Sigmoid colon (tissue), 7 donors: ENCODE results near the gene LOXHD1. TPM values are rescaled to one million over a fixed set of nuclear protein-coding genes. Genes with fewer than 3 reads are reported as not detected.

Experiments
- DNase-seq: peaks from one replicate; pipeline ENCODE4 v3.0.0-alpha.2; 2019
- H3K27ac ChIP-seq, 4 donors: fragments of 200-600 bp; sonication (generic); one replicate each; pipeline ENCODE4 v1.5.1; 2016 to 2019; ENCODE audit warnings: mild to moderate bottlenecking in 1 of 4
- H3K27me3 ChIP-seq, 3 donors: fragments of 200-600 bp; sonication (generic); one replicate each; pipeline ENCODE4 v1.5.1; 2019; ENCODE audit warnings: mild to moderate bottlenecking in 1 of 3
- H3K36me3 ChIP-seq, 4 donors: fragments of 200-600 bp; sonication (generic); one replicate each; pipeline ENCODE4 v1.5.1; 2016 to 2019
- H3K4me1 ChIP-seq, 4 donors: fragments of 200-600 bp; sonication (generic); one replicate each; pipeline ENCODE4 v1.5.1; 2017 to 2019
- H3K4me3 ChIP-seq, 4 donors: fragments of 200-600 bp; sonication (generic); one replicate each; pipeline ENCODE4 v1.5.1; 2017 to 2019; ENCODE audit warnings: mild to moderate bottlenecking in 2 of 4, moderate library complexity in 1 of 4
- H3K9me3 ChIP-seq, 4 donors: fragments of 200-600 bp in 3 of 4; sonication (generic) in 3 of 4; one replicate each; pipeline versions ENCODE4 v1.5.1 to v1.6.1; 2013 to 2019
- EP300 ChIP-seq, 4 donors: sonication (generic); formaldehyde crosslinking; IDR thresholded peaks; one replicate each; pipeline ENCODE4 v1.6.1; 2017; ENCODE audit warnings: antibody characterized with exemption in 4 of 4
- POLR2A ChIP-seq, 2 donors: fragments of 450-650 bp; IDR thresholded peaks; one replicate each; pipeline ENCODE4 v1.6.1; 2016; ENCODE audit warnings: antibody characterized with exemption in 2 of 2, mild to moderate bottlenecking in 2 of 2, moderate library complexity in 2 of 2
- POLR2AphosphoS5 ChIP-seq, 4 donors: sonication (generic); formaldehyde crosslinking; IDR thresholded peaks; one replicate each; pipeline ENCODE4 v1.6.1; 2017; ENCODE audit warnings: antibody characterized with exemption in 4 of 4
- WGBS, 2 donors: extraction: QIAGEN DNeasy Blood & Tissue Kit; methylation state at CpG; one replicate each; pipeline ENCODE4 v1.1.7; 2013; 5-methylcytosine and 5-hydroxymethylcytosine counted together
- intact Hi-C: fragments of 100-400 bp; cut with DNase I; formaldehyde crosslinking; loops from one replicate; pipeline ENCODE4 v1.15.1; 2023
- polyA plus RNA-seq, 3 donors: library from polyadenylated mRNA; stranded (reverse); fragments of 200-250 nt; gene quantifications; one replicate each; pipeline ENCODE4 v1.2.3, GENCODE V29; 2013
- total RNA-seq, 4 donors: library from RNA; depleted of rRNA; stranded (reverse); fragments of >200 nt; gene quantifications; one replicate each; pipeline ENCODE4 v1.1.0, GENCODE V29; 2016
- TF ChIP-seq, protein P1 (sequence below), 4 experiments: fragments of 450-650 bp in 3 of 4; fragments of 200-600 bp in 1 of 4; IDR thresholded peaks; one replicate each; pipeline ENCODE4 v1.5.1; 2016 to 2019; ENCODE audit warnings: antibody characterized with exemption in 4 of 4, mild to moderate bottlenecking in 3 of 4, moderate library complexity in 2 of 4
- donor health status: healthy with polysubstance abuse.
- donor health status: Bipolar disorder and iron deficiency.
- donor health status: healthy.

The LOXHD1 gene
- total and polyA plus RNA-seq, 7 donors = 0.06 to 0.28 (median 0.27) TPM; not detected in 4

DNA sequence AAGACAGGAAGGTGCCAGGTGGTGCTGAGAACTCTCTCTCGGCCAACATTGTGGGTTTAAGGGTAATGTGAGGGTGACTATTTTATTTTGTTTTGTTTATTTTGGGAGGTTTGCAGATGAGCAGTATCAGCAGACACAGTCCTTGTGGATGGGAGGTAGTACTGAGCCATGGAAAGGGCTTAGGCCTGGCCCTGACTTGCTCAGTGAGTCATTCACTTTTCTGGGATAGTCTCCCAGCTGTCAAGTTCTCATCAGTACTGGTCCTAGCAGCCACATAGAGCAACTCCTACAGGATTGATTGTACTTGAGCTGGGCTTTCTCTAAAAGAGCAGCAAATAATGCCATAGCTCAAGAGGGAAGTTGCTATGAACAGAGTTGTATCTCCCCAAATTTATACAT, 175.2 kb downstream of the LOXHD1 start:
- intact Hi-C loops = loop anchor here (5.0 kb wide), 2 partner anchors 200 to 310 kb away; a partner anchor contains a TSS
- H3K27ac ChIP-seq = no peak overlapping the region
- H3K36me3 ChIP-seq = no peaks in the 10 kb centered on the region
- no peak overlapping the region for H3K4me3 ChIP-seq
- H3K27me3 ChIP-seq = no peaks in the 10 kb centered on the region
- H3K9me3 ChIP-seq = peaks cover 0 to 5% (median 2%) of the 10 kb centered on the region in 4 donors
- no peak for TF ChIP-seq EP300 (IDR thresholded peaks at IDR 0.05)
- no peak for TF ChIP-seq POLR2A (IDR thresholded peaks at IDR 0.05)
- TF ChIP-seq, protein P1, sequence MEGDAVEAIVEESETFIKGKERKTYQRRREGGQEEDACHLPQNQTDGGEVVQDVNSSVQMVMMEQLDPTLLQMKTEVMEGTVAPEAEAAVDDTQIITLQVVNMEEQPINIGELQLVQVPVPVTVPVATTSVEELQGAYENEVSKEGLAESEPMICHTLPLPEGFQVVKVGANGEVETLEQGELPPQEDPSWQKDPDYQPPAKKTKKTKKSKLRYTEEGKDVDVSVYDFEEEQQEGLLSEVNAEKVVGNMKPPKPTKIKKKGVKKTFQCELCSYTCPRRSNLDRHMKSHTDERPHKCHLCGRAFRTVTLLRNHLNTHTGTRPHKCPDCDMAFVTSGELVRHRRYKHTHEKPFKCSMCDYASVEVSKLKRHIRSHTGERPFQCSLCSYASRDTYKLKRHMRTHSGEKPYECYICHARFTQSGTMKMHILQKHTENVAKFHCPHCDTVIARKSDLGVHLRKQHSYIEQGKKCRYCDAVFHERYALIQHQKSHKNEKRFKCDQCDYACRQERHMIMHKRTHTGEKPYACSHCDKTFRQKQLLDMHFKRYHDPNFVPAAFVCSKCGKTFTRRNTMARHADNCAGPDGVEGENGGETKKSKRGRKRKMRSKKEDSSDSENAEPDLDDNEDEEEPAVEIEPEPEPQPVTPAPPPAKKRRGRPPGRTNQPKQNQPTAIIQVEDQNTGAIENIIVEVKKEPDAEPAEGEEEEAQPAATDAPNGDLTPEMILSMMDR (IDR thresholded peaks at IDR 0.05) = no peak
- no peak for TF ChIP-seq POLR2AphosphoS5 (IDR thresholded peaks at IDR 0.05)
- WGBS, 2 donors = 63 to 70% methylated on average over 1 of the region's 1 CpG
- no peak for DNase-seq
- H3K4me1 ChIP-seq = no peaks in the 10 kb centered on the region

DNA sequence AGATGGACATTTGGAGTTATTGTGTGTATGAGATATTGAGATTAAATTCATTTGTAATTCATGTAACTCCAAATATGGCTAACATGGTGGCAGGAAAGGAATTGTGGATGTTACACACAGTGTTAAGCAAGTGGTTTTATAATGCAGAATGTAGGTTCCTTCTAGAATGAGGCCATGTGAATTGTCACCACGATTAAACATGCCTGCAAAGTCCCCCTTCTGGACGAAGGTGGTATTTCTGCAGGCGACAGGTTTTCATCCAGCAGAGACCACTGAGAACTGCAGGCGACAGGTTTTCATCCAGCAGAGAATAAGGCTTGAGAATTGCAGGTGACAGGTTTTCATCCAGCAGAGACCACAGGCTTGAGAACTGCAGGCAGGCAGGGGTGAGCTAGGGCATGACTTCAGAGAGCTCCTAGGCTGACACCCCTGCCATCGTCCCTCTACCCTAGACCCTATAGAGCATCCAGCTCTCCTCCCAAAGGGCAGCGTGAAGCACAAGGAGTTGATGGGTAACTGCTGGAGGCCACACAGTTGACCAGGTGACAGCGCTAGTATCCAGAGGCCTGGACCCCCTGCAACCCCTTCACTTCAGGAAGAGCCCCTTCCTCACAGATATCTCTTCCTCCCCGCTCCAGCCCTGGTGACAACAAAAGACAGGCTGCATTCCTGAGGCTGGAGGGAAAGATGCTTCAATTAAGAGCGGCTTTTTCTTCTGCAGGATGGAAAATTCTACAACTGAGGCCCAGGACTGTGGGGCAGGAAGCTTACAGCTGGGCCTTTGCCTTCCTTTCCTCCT, 175.8 kb downstream of the LOXHD1 start:
- Histone ChIP-seq H3K4me1 (no peaks in the 10 kb centered on the region), H3K27ac (no peak overlapping the region), H3K36me3 (no peaks in the 10 kb centered on the region), H3K9me3 (peaks cover 0 to 5% (median 2%) of the 10 kb centered on the region in 4 donors), H3K4me3 (no peak overlapping the region), H3K27me3 (no peaks in the 10 kb centered on the region)
- intact Hi-C loops = loop anchor here (5.0 kb wide), 2 partner anchors 199 to 309 kb away; a partner anchor contains a TSS
- WGBS, 2 donors = 45 to 49% methylated on average over 9 of the region's 9 CpGs
- no peak for DNase-seq
- no peak for TF ChIP-seq EP300 (IDR thresholded peaks at IDR 0.05)
- no peak for TF ChIP-seq POLR2AphosphoS5 (IDR thresholded peaks at IDR 0.05)
- TF ChIP-seq, protein P1 (IDR thresholded peaks at IDR 0.05) = peak in 3 of 4 experiments; percentile 61 to 70 (median 65)

DNA sequence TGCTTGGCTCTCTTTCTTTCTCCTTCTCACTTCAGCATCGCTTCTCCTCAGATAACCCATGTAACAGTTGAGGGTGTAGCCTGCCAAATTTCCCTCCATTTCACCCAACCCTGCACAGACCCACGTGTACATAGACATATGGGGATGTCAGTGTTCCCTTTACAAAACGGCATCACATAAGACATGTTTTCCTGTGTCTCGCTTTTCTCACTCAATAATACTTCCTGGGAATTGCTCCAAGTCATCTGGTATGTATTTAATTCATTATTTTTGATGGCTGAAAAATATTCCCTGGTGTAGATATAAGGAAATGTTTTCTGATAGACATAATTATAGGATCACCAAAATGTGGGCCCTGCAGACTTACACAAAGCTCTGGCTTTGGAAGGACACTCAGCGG, 176.8 kb downstream of the LOXHD1 start:
- H3K36me3 ChIP-seq = no peaks in the 10 kb centered on the region
- no peaks in the 10 kb centered on the region for H3K27me3 ChIP-seq
- no peak for DNase-seq
- 61 to 68% methylated on average over 5 of the region's 5 CpGs for whole genome bisulfite sequencing, 2 donors
- H3K4me1 ChIP-seq = no peaks in the 10 kb centered on the region
- no peak overlapping the region for H3K27ac ChIP-seq
- H3K9me3 ChIP-seq = peaks cover 0 to 5% (median 2%) of the 10 kb centered on the region in 4 donors
- H3K4me3 ChIP-seq = no peak overlapping the region
- intact Hi-C loops = loop anchor here (5.0 kb wide), 2 partner anchors 198 to 308 kb away; a partner anchor contains a TSS
- no peak for TF ChIP-seq POLR2A (IDR thresholded peaks at IDR 0.05)
- TF ChIP-seq, protein P1 (IDR thresholded peaks at IDR 0.05) = no peak
- TF ChIP-seq POLR2AphosphoS5 (IDR thresholded peaks at IDR 0.05) = no peak
- no peak for TF ChIP-seq EP300 (IDR thresholded peaks at IDR 0.05)

DNA sequence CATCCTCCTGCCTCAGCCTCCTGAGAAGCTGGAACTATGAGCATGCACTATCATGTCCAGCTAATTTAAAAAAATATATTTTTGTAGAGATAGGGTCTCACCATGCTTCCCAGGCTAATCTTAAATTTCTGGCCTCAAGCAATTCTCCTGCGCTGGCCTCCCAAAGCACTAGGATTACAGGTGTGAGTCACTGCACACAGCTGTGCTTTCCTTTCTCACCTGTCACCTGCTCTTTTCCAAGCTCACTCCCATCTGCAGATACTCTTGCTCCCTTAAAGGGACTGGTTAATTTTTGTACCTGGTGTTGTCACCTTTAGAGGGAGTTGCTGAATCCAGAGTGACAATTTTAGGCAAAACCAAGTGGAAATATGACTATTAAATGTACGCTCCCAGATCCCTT, 178.2 kb downstream of the LOXHD1 start:
- Histone ChIP-seq H3K9me3 (peaks cover 0 to 5% (median 2%) of the 10 kb centered on the region in 4 donors), H3K4me1 (no peaks in the 10 kb centered on the region), H3K27me3 (no peaks in the 10 kb centered on the region), H3K27ac (no peak overlapping the region), H3K4me3 (no peak overlapping the region), H3K36me3 (no peaks in the 10 kb centered on the region)
- WGBS, 2 donors = 67 to 87% methylated on average over 2 of the region's 2 CpGs
- no peak for DNase-seq
- intact Hi-C loops = no loop called here
- TF ChIP-seq EP300 (IDR thresholded peaks at IDR 0.05) (no peak), POLR2AphosphoS5 (IDR thresholded peaks at IDR 0.05) (no peak), POLR2A (IDR thresholded peaks at IDR 0.05) (no peak)
- TF ChIP-seq, protein P1 (IDR thresholded peaks at IDR 0.05) = no peak
